HFF-Myc (cell line): Measurements from ENCODE around the gene DIP2A.

Source experiments
- DNase-seq: peaks from one replicate; pipeline ENCODE4 v3.0.0-alpha.2; 2011; ENCODE audit warnings: low read depth; ENCODE audit errors: extremely low read depth
- H3K4me3 ChIP-seq: replicated peaks from 2 replicates; pipeline ENCODE4 v1.5.1; 2011; ENCODE audit warnings: low read depth, mild to moderate bottlenecking, control low read depth, low read length
- TF ChIP-seq, protein P1 (sequence below): IDR thresholded peaks from 2 replicates; pipeline ENCODE4 v1.5.1; 2012; ENCODE audit warnings: mild to moderate bottlenecking, low read depth, low read length, control low read depth; ENCODE audit errors: missing control alignments

The DIP2A gene

DNA sequence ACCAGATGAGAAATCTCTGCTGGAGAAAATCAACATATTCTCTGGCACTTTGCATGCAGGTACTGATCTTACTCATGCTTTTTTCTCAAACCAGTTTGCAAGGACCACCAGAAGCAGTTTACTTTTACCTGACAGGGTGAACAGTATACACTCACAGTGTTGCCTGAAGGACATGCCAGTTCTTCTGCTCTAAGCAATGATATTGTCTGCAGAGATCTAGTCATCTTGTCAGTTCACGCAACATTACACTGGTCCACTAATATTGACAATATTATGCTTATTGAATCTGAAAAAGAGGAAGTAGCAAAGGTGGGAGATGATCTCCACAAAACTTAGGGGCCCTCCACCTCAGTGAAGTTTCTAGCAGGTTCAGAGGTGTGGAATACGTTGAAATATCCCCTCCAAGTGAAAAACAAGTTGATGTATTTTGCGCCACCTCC lies 150.0 kb downstream of the DIP2A start:
- H3K4me3 ChIP-seq = no peak overlapping the region
- DNase-seq = no peak
- TF ChIP-seq, protein P1, sequence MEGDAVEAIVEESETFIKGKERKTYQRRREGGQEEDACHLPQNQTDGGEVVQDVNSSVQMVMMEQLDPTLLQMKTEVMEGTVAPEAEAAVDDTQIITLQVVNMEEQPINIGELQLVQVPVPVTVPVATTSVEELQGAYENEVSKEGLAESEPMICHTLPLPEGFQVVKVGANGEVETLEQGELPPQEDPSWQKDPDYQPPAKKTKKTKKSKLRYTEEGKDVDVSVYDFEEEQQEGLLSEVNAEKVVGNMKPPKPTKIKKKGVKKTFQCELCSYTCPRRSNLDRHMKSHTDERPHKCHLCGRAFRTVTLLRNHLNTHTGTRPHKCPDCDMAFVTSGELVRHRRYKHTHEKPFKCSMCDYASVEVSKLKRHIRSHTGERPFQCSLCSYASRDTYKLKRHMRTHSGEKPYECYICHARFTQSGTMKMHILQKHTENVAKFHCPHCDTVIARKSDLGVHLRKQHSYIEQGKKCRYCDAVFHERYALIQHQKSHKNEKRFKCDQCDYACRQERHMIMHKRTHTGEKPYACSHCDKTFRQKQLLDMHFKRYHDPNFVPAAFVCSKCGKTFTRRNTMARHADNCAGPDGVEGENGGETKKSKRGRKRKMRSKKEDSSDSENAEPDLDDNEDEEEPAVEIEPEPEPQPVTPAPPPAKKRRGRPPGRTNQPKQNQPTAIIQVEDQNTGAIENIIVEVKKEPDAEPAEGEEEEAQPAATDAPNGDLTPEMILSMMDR = no peak

DNA sequence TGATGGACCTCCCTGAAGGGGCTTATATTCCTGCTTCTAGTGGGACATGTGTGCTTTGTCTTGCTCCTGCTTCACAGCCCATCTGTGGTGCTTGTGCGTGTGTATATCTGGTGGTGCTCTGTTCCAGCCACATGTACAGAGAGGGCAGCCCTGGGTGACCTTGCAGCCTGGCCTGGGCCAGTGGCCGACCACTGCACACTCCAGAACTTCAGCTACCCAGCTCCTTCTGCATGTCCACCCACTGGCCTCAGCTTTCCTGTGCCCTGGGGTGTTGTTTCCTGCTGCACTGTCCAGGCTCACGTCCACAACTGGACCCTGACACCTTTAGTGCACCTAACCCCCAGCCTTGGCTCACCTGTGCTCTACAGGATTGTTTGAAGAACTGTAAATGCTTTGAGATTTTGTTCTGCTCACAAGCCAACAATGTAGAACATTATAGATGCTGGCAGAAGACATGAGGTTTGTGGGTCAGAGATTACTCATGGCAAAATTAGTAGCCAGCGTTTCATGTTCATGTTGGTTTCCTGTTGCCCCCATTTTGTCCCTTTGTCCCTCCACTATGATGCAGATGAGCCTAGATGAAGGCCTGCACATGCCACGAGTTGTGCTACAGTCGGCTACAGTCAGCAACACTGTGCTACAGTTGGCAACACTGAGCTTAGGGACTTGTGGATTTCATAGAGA lies 151.5 kb downstream of the DIP2A start:
- no peak for DNase-seq
- no peak overlapping the region for H3K4me3 ChIP-seq
- TF ChIP-seq, protein P1 = no peak

DNA sequence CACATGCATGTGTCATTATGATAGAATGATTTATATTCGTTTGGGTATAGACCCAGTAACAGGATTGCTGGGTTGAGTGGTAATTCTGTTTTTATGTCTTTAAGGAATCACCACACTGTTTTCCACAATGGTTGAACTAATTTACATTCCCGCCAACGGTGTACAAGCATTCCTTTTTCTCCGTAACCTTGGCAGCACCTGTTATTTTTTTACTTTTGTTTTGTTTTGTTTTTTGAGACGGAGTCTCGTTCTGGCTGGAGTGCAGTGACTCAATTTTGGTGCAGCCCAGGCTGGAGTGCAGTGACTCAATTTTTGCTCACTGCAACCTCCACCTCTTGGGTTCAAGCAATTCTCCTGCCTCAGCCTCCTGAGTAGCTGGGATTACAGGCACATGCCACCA lies 154.7 kb downstream of the DIP2A start:
- TF ChIP-seq, protein P1 = no peak
- no peak for DNase-seq
- H3K4me3 ChIP-seq = no peak overlapping the region

DNA sequence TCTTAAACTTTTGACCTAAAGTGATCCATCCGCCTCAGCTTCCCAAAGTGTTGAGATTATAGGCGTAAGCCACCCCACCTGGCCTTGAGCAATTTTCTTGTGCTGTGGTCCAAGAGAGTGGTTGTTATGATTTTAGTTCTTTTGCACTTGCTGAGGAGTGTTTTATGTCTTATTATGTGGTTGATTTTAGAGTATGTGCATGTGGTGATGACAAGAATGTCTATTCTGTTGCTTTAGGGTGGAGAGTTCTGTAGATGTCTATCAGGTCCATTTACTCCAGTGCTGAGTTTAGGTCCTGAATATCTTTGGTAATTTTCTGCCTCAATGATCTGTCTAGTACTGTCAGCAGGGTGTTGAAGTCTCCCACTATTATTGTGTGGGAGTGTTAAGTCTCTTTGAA lies 157.4 kb downstream of the DIP2A start:
- H3K4me3 ChIP-seq = no peak overlapping the region
- TF ChIP-seq, protein P1 = no peak
- no peak for DNase-seq

DNA sequence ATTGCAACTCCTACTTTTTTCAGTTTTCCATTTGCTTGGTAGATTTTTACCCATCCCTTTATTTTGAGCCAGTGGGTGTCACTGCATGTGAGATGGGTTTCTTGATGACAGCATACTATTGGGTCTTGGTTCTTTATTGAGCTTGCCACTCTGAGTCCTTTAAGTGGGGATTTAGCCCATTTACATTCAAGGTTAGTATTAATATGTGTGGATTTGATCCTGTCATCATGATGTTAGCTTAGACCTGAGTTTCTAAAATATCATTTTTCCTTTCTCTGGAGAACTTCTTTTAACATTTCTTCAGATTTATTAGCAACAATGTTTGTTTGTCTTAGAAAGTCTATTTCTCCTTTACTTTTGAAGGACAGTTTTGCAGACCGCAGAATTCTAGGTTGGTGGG lies 158.0 kb downstream of the DIP2A start:
- no peak for DNase-seq
- H3K4me3 ChIP-seq = no peak overlapping the region
- TF ChIP-seq, protein P1 = no peak

DNA sequence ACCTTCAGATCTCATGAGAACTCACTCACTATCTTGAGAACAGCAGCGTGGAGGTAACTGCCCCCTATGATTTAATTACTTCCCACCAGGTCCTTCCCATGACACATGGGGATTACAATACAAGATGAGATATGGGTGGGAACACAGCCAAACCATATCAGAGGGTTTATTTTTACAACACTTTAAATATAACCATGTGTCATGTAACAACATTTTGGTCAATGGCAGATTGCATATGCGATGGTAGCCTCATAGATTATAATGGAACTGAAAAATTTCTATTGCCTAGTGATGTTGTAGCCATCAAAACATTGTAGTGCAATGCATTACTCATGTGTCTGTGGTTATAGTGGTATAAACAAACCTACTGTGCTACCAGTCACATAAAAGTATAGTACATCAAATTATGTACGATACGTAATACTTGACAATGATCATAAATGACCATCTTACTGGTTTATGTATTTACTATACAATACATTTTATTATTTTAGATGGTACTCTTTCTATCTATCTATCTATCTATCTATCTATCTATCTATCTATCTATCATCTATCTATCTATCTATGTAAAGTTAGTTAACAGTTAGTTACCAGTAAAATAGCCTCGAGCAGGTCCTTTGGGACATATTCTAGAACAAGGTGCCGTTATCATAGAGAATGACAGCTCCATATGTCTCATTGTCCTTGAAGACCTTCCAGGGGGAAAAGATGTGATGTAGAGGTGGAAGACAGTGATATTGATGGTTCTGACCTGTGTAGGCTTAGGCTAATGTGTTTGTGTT lies 158.8 kb downstream of the DIP2A start:
- DNase-seq = no peak

More for the DNA sequence above, 158.8 kb downstream of the DIP2A start:
- H3K4me3 ChIP-seq = no peak overlapping the region
- TF ChIP-seq, protein P1 = no peak
